ENCODE results near the gene CCDC187. TPM values are rescaled to one million over a fixed set of nuclear protein-coding genes. Genes with fewer than 3 reads are reported as not detected.
A peak's percentile ranks its signal among the peaks of the same experiment; 100 is the strongest.

The CCDC187 gene
- total and polyA plus RNA-seq, 2 of the 13 experiments (the other 11 are each of a cell fraction or from before 2014, with no cell fraction given): 0.03 to 0.13 TPM

GRCh38 chr9:136297016-136297691, 6.7 kb downstream of the CCDC187 start (continued):
- TF ChIP-seq ZNF589 (CRISPR knock-in tag; conservative IDR thresholded peaks at IDR 0.05): no peak
- TF ChIP-seq ZNF615 (CRISPR knock-in tag; IDR thresholded peaks at IDR 0.05; ENCODE audit: borderline replicate concordance): no peak
- TF ChIP-seq SOX5 (CRISPR knock-in tag; IDR thresholded peaks at IDR 0.05; ENCODE audit: borderline replicate concordance): peak; percentile 97
- TF ChIP-seq, protein P1, sequence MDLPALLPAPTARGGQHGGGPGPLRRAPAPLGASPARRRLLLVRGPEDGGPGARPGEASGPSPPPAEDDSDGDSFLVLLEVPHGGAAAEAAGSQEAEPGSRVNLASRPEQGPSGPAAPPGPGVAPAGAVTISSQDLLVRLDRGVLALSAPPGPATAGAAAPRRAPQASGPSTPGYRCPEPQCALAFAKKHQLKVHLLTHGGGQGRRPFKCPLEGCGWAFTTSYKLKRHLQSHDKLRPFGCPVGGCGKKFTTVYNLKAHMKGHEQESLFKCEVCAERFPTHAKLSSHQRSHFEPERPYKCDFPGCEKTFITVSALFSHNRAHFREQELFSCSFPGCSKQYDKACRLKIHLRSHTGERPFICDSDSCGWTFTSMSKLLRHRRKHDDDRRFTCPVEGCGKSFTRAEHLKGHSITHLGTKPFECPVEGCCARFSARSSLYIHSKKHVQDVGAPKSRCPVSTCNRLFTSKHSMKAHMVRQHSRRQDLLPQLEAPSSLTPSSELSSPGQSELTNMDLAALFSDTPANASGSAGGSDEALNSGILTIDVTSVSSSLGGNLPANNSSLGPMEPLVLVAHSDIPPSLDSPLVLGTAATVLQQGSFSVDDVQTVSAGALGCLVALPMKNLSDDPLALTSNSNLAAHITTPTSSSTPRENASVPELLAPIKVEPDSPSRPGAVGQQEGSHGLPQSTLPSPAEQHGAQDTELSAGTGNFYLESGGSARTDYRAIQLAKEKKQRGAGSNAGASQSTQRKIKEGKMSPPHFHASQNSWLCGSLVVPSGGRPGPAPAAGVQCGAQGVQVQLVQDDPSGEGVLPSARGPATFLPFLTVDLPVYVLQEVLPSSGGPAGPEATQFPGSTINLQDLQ (CRISPR knock-in tag; IDR thresholded peaks at IDR 0.05): no peak
- 0 out of 2 replicates have a peak, but pooled peaks have one; percentile 37 for TF ChIP-seq HINFP (CRISPR knock-in tag; IDR thresholded peaks at IDR 0.05; ENCODE audit: low read depth)
- TF ChIP-seq ZNF33B (CRISPR knock-in tag; IDR thresholded peaks at IDR 0.05): 0 out of 2 replicates have a peak, but pooled peaks have one; percentile 8

- Histone ChIP-seq H3K27me3 (ENCODE audit: control insufficient read depth in 1 of 2, insufficient read depth in 2 of 2, low read length in 2 of 2) (peaks cover 9 to 44% of the 10 kb centered on the region in 2 experiments), H3K9ac (ENCODE audit: insufficient read depth, low read depth, low read length) (peak overlapping the region; percentile 23), H3K4me3 (replicated peaks in 1 of 3; ENCODE audit: insufficient read depth in 1 of 3, low read depth in 2 of 3, low read length in 3 of 3) (peak overlapping the region; percentile 42 to 79 (median 68); a peak in 5 of 6 replicates), H3K27ac (ENCODE audit: extremely low read length, insufficient read depth, low read length) (no peak overlapping the region), H3K4me1 (ENCODE audit: insufficient read depth, low read length) (peaks cover 45% of the 10 kb centered on the region), H3K36me3 (replicated peaks in 1 of 2; ENCODE audit: control insufficient read depth in 1 of 2, insufficient read depth in 2 of 2, low read length in 2 of 2) (no peaks in the 10 kb centered on the region), H2AFZ (ENCODE audit: low read length) (no peak overlapping the region), H3K9me3 (ENCODE audit: low read length) (no peaks in the 10 kb centered on the region), H4K20me1 (ENCODE audit: insufficient read depth, low read length) (no peaks in the 10 kb centered on the region), H3K4me2 (ENCODE audit: low read depth, low read length) (peak overlapping the region; percentile 97), H3K79me2 (ENCODE audit: insufficient read depth, low read length) (no peaks in the 10 kb centered on the region)
- intact Hi-C loops (cut with micrococcal nuclease; ENCODE audit: unreplicated experiment) (no loop called here), in situ Hi-C loops (cut with HindIII; ENCODE audit: extremely low pct_ligation_motif_present, low pct_unique_long_range_greater_than_20kb) (no loop called here)
- CTCF ChIA-PET (ENCODE audit: low intra/inter-chr PET ratio, low total read pairs): no interaction called here
- no peak for DNase-seq (ENCODE audit: low spot score)
- no peak for FAIRE-seq
- no TSS peak for BruUV-seq (replicated peaks)
- POLR2A ChIA-PET: interaction anchor here (0.9 kb wide), 3 partner anchors 15 to 67 kb away, joined by 3 to 4 read pairs (median 3); partner anchors contain the start of gene DNLZ
- WGBS (ENCODE audit: low lambda C conversion rate): 0% methylated on average over 3 of the region's 16 CpGs
- ATAC-seq: peak; percentile 7
- TF ChIP-seq HINFP (CRISPR knock-in tag; IDR thresholded peaks at IDR 0.05; ENCODE audit: low read depth) (no peak), ZNF629 (CRISPR knock-in tag; conservative IDR thresholded peaks at IDR 0.05) (peak; percentile 89), ZNF274 (CRISPR knock-in tag; IDR thresholded peaks at IDR 0.05) (no peak), ZNF430 (CRISPR knock-in tag; IDR thresholded peaks at IDR 0.05) (peak; percentile 42; the same call in 1 of the 2 replicates), ZNF136 (CRISPR knock-in tag; IDR thresholded peaks at IDR 0.05; ENCODE audit: low read depth) (0 out of 2 replicates have a peak, but pooled peaks have one; percentile 33), ZNF747 (CRISPR knock-in tag; IDR thresholded peaks at IDR 0.05; ENCODE audit: borderline replicate concordance) (no peak)
- TF ChIP-seq, protein P2, sequence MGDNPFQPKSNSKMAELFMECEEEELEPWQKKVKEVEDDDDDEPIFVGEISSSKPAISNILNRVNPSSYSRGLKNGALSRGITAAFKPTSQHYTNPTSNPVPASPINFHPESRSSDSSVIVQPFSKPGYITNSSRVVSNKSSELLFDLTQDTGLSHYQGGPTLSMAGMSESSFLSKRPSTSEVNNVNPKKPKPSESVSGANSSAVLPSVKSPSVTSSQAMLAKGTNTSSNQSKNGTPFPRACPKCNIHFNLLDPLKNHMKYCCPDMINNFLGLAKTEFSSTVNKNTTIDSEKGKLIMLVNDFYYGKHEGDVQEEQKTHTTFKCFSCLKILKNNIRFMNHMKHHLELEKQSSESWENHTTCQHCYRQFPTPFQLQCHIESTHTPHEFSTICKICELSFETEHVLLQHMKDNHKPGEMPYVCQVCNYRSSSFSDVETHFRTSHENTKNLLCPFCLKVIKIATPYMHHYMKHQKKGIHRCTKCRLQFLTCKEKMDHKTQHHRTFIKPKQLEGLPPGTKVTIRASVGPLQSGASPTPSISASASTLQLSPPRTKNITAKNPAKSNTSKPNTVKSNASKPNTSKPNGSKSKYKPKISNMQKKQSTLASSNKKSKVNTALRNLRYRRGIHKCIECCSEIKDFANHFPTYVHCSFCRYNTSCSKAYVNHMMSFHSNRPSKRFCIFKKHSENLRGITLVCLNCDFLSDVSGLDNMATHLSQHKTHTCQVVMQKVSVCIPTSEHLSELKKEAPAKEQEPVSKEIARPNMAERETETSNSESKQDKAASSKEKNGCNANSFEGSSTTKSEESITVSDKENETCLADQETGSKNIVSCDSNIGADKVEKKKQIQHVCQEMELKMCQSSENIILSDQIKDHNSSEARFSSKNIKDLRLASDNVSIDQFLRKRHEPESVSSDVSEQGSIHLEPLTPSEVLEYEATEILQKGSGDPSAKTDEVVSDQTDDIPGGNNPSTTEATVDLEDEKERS (CRISPR knock-in tag; IDR thresholded peaks at IDR 0.05): no peak
These were observed 7.4 kb downstream of the CCDC187 start for GRCh38 chr9:136296434-136297015.
